Neural progenitor cell (in vitro differentiated cells): ENCODE results near the gene ZDHHC14. TPM values are rescaled to one million over a fixed set of nuclear protein-coding genes. Genes with fewer than 3 reads are reported as not detected.

Experiments used
- DNase-seq: peaks from one replicate; pipeline ENCODE4 v3.0.0-alpha.2; 2016; ENCODE audit warnings: low spot score
- H2AFZ ChIP-seq: fragments of 200-600 bp; sonication (generic); replicated peaks from 2 replicates; pipeline ENCODE4 v1.6.1; 2016; ENCODE audit warnings: antibody characterized with exemption
- H3F3A ChIP-seq: fragments of 200-600 bp; sonication (generic); 2 replicates; pipeline ENCODE4 v1.6.1; 2016; ENCODE audit warnings: antibody characterized with exemption, low read depth
- H3K27ac ChIP-seq: fragments of 200-600 bp; sonication (generic); 2 replicates; pipeline ENCODE4 v1.5.1; 2016; ENCODE audit warnings: mild to moderate bottlenecking
- H3K27me3 ChIP-seq: fragments of 200-600 bp; sonication (generic); 2 replicates; pipeline ENCODE4 v1.6.1; 2016; ENCODE audit warnings: mild to moderate bottlenecking, moderate library complexity
- H3K36me3 ChIP-seq: fragments of 200-600 bp; sonication (generic); 2 replicates; pipeline ENCODE4 v1.5.1; 2016
- H3K4me1 ChIP-seq: fragments of 200-600 bp; sonication (generic); 2 replicates; pipeline ENCODE4 v1.6.1; 2016; ENCODE audit warnings: mixed run types
- H3K4me2 ChIP-seq: fragments of 200-600 bp; sonication (generic); 2 replicates; pipeline ENCODE4 v1.6.1; 2016
- H3K4me3 ChIP-seq: fragments of 200-600 bp; sonication (generic); 2 replicates; pipeline ENCODE4 v1.5.1; 2016
- H3K79me2 ChIP-seq: fragments of 200-600 bp; sonication (generic); 2 replicates; pipeline ENCODE4 v1.6.1; 2016; ENCODE audit warnings: low read depth
- H3K9ac ChIP-seq: fragments of 200-600 bp; sonication (generic); 2 replicates; pipeline ENCODE4 v1.6.1; 2016
- H3K9me3 ChIP-seq: fragments of 200-600 bp; sonication (generic); 2 replicates; pipeline ENCODE4 v1.5.1; 2016; ENCODE audit warnings: low read depth
- H4K20me1 ChIP-seq: fragments of 200-600 bp; sonication (generic); 2 replicates; pipeline ENCODE4 v1.6.1; 2016; ENCODE audit warnings: low read depth
- H3K27ac Mint-ChIP-seq: 3 replicates; pipeline ENCODE4 v1.8.0; 2021; ENCODE audit warnings: mixed read lengths
- H3K27me3 Mint-ChIP-seq: 2 replicates; pipeline ENCODE4 v1.8.0; 2022; ENCODE audit warnings: low read depth, mild to moderate bottlenecking, inconsistent platforms, moderate library complexity, mixed read lengths; ENCODE audit not compliant: insufficient read depth
- H3K36me3 Mint-ChIP-seq: 3 replicates; pipeline ENCODE4 v1.8.0; 2021; ENCODE audit warnings: mixed read lengths
- H3K4me1 Mint-ChIP-seq: 3 replicates; pipeline ENCODE4 v1.8.0; 2021; ENCODE audit warnings: mixed read lengths
- H3K4me3 Mint-ChIP-seq: 3 replicates; pipeline ENCODE4 v1.8.0; 2021; ENCODE audit warnings: mild to moderate bottlenecking, moderate library complexity, mixed read lengths
- H3K9me3 Mint-ChIP-seq: 3 replicates; pipeline ENCODE4 v1.8.0; 2020; ENCODE audit warnings: mixed read lengths
- EZH2 ChIP-seq: fragments of 200-600 bp; sonication (generic); IDR thresholded peaks from 2 replicates; pipeline ENCODE4 v1.6.1; 2017; ENCODE audit warnings: antibody characterized with exemption, mild to moderate bottlenecking, moderate library complexity
- EZH2phosphoT487 ChIP-seq: fragments of 200-600 bp; sonication (generic); IDR thresholded peaks from 2 replicates; pipeline ENCODE4 v1.6.1; 2017; ENCODE audit warnings: antibody characterized with exemption
- total RNA-seq: library from RNA; depleted of rRNA; stranded (reverse); fragments of >200 nt; gene quantifications from 2 replicates; pipeline ENCODE4 v1.2.3, GENCODE V29; 2015; ENCODE audit warnings: low replicate concordance
- TF ChIP-seq, protein P1 (sequence below): fragments of 200-600 bp; sonication (generic); IDR thresholded peaks from 2 replicates; pipeline ENCODE4 v1.5.1; 2017; ENCODE audit warnings: antibody characterized with exemption, mild to moderate bottlenecking

ZDHHC14 gene
- total RNA-seq, 1 donor from 2014 or later = 14.5 TPM

DNA sequence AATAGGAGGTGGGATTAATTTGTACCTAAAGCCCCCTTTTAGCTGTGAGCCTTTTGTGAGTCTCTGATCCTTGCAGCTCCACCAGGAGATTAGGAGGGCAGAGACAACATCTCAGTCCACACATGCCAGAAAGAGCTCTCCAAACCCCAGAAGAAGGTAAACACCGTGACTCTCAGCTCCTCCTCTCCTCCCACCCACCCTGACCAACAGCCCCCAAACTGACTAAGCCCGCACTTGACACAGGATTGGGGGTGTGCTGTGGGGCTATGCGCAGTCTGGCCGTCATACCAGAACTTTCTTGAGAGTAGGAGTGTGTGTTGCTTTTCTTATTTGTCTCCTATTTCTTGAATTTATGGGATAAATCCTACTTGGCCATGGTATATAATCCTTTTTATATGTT, 277.3 kb downstream of the ZDHHC14 start:
- no peaks in the 10 kb centered on the region for H3K9me3 ChIP-seq
- no peaks in the 10 kb centered on the region for H3K9me3 Mint-ChIP-seq
- TF ChIP-seq, protein P1, sequence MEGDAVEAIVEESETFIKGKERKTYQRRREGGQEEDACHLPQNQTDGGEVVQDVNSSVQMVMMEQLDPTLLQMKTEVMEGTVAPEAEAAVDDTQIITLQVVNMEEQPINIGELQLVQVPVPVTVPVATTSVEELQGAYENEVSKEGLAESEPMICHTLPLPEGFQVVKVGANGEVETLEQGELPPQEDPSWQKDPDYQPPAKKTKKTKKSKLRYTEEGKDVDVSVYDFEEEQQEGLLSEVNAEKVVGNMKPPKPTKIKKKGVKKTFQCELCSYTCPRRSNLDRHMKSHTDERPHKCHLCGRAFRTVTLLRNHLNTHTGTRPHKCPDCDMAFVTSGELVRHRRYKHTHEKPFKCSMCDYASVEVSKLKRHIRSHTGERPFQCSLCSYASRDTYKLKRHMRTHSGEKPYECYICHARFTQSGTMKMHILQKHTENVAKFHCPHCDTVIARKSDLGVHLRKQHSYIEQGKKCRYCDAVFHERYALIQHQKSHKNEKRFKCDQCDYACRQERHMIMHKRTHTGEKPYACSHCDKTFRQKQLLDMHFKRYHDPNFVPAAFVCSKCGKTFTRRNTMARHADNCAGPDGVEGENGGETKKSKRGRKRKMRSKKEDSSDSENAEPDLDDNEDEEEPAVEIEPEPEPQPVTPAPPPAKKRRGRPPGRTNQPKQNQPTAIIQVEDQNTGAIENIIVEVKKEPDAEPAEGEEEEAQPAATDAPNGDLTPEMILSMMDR = no peak
- no peak for TF ChIP-seq EZH2phosphoT487
- TF ChIP-seq EZH2 = no peak
- peaks cover 2% of the 10 kb centered on the region for H3K36me3 Mint-ChIP-seq
- no peak overlapping the region for H3K4me3 Mint-ChIP-seq
- H3K4me1 Mint-ChIP-seq = peaks cover 10% of the 10 kb centered on the region
- no peaks in the 10 kb centered on the region for H3K4me1 ChIP-seq
- no peaks in the 10 kb centered on the region for H4K20me1 ChIP-seq
- no peak overlapping the region for H3K4me2 ChIP-seq
- no peak overlapping the region for H3K4me3 ChIP-seq
- H3K27ac ChIP-seq = no peak overlapping the region
- no peaks in the 10 kb centered on the region for H3K36me3 ChIP-seq
- peaks cover 4% of the 10 kb centered on the region for H3K27me3 Mint-ChIP-seq
- no peak overlapping the region for H3K9ac ChIP-seq
- H2AFZ ChIP-seq = no peak overlapping the region
- no peak for DNase-seq
- H3K27ac Mint-ChIP-seq = no peak overlapping the region
- H3K79me2 ChIP-seq = no peaks in the 10 kb centered on the region
- no peaks in the 10 kb centered on the region for H3F3A ChIP-seq
- H3K27me3 ChIP-seq = no peaks in the 10 kb centered on the region

GRCh38 chr6:157659536-157660271, 278.7 kb downstream of the ZDHHC14 start:
- Histone ChIP-seq H2AFZ (no peak overlapping the region), H3K4me2 (no peak overlapping the region), H3F3A (no peaks in the 10 kb centered on the region), H3K27me3 (no peaks in the 10 kb centered on the region), H3K27ac (no peak overlapping the region), H3K9ac (no peak overlapping the region), H3K36me3 (no peaks in the 10 kb centered on the region), H3K4me1 (no peaks in the 10 kb centered on the region), H3K79me2 (no peaks in the 10 kb centered on the region), H4K20me1 (no peaks in the 10 kb centered on the region), H3K9me3 (no peaks in the 10 kb centered on the region), H3K4me3 (no peak overlapping the region)
- Mint-ChIP-seq H3K4me3 (no peak overlapping the region), H3K4me1 (peaks cover 10% of the 10 kb centered on the region), H3K36me3 (peaks cover 8% of the 10 kb centered on the region), H3K9me3 (peaks cover 2% of the 10 kb centered on the region), H3K27ac (no peak overlapping the region), H3K27me3 (peaks cover 4% of the 10 kb centered on the region)
- TF ChIP-seq EZH2phosphoT487 (no peak), EZH2 (no peak)
- TF ChIP-seq, protein P1 = no peak
- DNase-seq = no peak

DNA sequence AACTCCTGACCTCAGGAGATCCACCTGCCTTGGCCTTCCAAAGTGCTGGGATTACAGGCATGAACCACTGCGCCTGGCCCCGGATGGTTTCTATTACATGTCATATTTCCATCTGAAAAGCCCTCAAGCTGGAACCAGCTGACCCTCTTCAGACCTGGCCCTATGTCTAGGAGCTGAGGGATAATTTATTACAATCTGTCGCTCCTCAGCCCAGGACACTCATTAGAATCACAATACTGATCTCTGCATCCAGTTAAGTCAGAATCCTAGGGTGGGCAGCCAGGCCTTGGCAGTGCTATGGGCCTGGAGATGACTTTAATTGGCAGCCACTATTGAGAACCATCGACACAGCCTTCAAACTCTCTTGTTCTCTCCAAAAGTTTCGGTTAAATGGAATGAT, 279.4 kb downstream of the ZDHHC14 start:
- Histone ChIP-seq H3K36me3 (no peaks in the 10 kb centered on the region), H4K20me1 (no peaks in the 10 kb centered on the region), H3F3A (no peaks in the 10 kb centered on the region), H3K9me3 (no peaks in the 10 kb centered on the region), H3K4me1 (no peaks in the 10 kb centered on the region), H3K4me3 (no peak overlapping the region), H3K27ac (no peak overlapping the region), H2AFZ (no peak overlapping the region), H3K4me2 (no peak overlapping the region), H3K79me2 (no peaks in the 10 kb centered on the region), H3K9ac (no peak overlapping the region), H3K27me3 (no peaks in the 10 kb centered on the region)
- no peak overlapping the region for H3K4me3 Mint-ChIP-seq
- peaks cover 4% of the 10 kb centered on the region for H3K27me3 Mint-ChIP-seq
- TF ChIP-seq, protein P1 = no peak
- TF ChIP-seq EZH2phosphoT487 = no peak
- no peak for TF ChIP-seq EZH2
- H3K9me3 Mint-ChIP-seq = peaks cover 2% of the 10 kb centered on the region
- peaks cover 10% of the 10 kb centered on the region for H3K4me1 Mint-ChIP-seq
- no peak for DNase-seq
- peaks cover 8% of the 10 kb centered on the region for H3K36me3 Mint-ChIP-seq
- H3K27ac Mint-ChIP-seq = peak overlapping the region; percentile 74
